Measurements from ENCODE around the gene DLX4.

DLX4 gene

GRCh38 chr17:49998836-49999511, 30.0 kb downstream of the DLX4 start:
- no peaks in the 10 kb centered on the region for H3K36me3 ChIP-seq (ENCODE audit: control insufficient read depth, low read depth, low read length)
- H3K27me3 ChIP-seq (ENCODE audit: control insufficient read depth, insufficient read depth, low read length) = peaks cover 77% of the 10 kb centered on the region
- H3K27ac ChIP-seq (ENCODE audit: low read length) = no peak overlapping the region
- no peaks in the 10 kb centered on the region for H3K9me3 ChIP-seq (ENCODE audit: control insufficient read depth, low read depth, low read length)
- no peaks in the 10 kb centered on the region for H3K4me1 ChIP-seq (ENCODE audit: control insufficient read depth, low read depth, low read length)
- H3K9ac ChIP-seq (ENCODE audit: low read length) = no peak overlapping the region
- no peak overlapping the region for H3K4me3 ChIP-seq (ENCODE audit: low read length)

GRCh38 chr17:50003911-50004310, 34.9 kb downstream of the DLX4 start:
- no peak overlapping the region for H3K27ac ChIP-seq (ENCODE audit: low read length)
- no peaks in the 10 kb centered on the region for H3K4me1 ChIP-seq (ENCODE audit: control insufficient read depth, low read depth, low read length)
- H3K9ac ChIP-seq (ENCODE audit: low read length) = no peak overlapping the region
- H3K4me3 ChIP-seq (ENCODE audit: low read length) = no peak overlapping the region
- H3K9me3 ChIP-seq (ENCODE audit: control insufficient read depth, low read depth, low read length) = no peaks in the 10 kb centered on the region
- H3K27me3 ChIP-seq (ENCODE audit: control insufficient read depth, insufficient read depth, low read length) = peaks cover 36% of the 10 kb centered on the region
- no peaks in the 10 kb centered on the region for H3K36me3 ChIP-seq (ENCODE audit: control insufficient read depth, low read depth, low read length)

GRCh38 chr17:50009282-50009681, 40.3 kb downstream of the DLX4 start:
- Histone ChIP-seq H3K27ac (ENCODE audit: low read length) (no peak overlapping the region), H3K9ac (ENCODE audit: low read length) (no peak overlapping the region), H3K4me1 (ENCODE audit: control insufficient read depth, low read depth, low read length) (no peaks in the 10 kb centered on the region), H3K36me3 (ENCODE audit: control insufficient read depth, low read depth, low read length) (no peaks in the 10 kb centered on the region), H3K9me3 (ENCODE audit: control insufficient read depth, low read depth, low read length) (no peaks in the 10 kb centered on the region), H3K27me3 (ENCODE audit: control insufficient read depth, insufficient read depth, low read length) (no peaks in the 10 kb centered on the region), H3K4me3 (ENCODE audit: low read length) (no peak overlapping the region)

GRCh38 chr17:50013079-50013478, 44.1 kb downstream of the DLX4 start:
- H3K4me1 ChIP-seq (ENCODE audit: control insufficient read depth, low read depth, low read length) = no peaks in the 10 kb centered on the region
- H3K4me3 ChIP-seq (ENCODE audit: low read length) = no peak overlapping the region
- peaks cover 4% of the 10 kb centered on the region for H3K9me3 ChIP-seq (ENCODE audit: control insufficient read depth, low read depth, low read length)
- H3K36me3 ChIP-seq (ENCODE audit: control insufficient read depth, low read depth, low read length) = no peaks in the 10 kb centered on the region
- H3K9ac ChIP-seq (ENCODE audit: low read length) = no peak overlapping the region
- H3K27ac ChIP-seq (ENCODE audit: low read length) = no peak overlapping the region
- no peaks in the 10 kb centered on the region for H3K27me3 ChIP-seq (ENCODE audit: control insufficient read depth, insufficient read depth, low read length)

- H3K4me1 ChIP-seq (ENCODE audit: control insufficient read depth, low read depth, low read length) = no peaks in the 10 kb centered on the region
- no peak overlapping the region for H3K27ac ChIP-seq (ENCODE audit: low read length)
- no peak overlapping the region for H3K4me3 ChIP-seq (ENCODE audit: low read length)
- no peaks in the 10 kb centered on the region for H3K27me3 ChIP-seq (ENCODE audit: control insufficient read depth, insufficient read depth, low read length)
- H3K9me3 ChIP-seq (ENCODE audit: control insufficient read depth, low read depth, low read length) = peaks cover 4% of the 10 kb centered on the region
- no peaks in the 10 kb centered on the region for H3K36me3 ChIP-seq (ENCODE audit: control insufficient read depth, low read depth, low read length)
- no peak overlapping the region for H3K9ac ChIP-seq (ENCODE audit: low read length)
These were observed 45.6 kb downstream of the DLX4 start for GRCh38 chr17:50014471-50015088.

GRCh38 chr17:50015146-50015545, 46.2 kb downstream of the DLX4 start:
- peaks cover 4% of the 10 kb centered on the region for H3K9me3 ChIP-seq (ENCODE audit: control insufficient read depth, low read depth, low read length)
- H3K4me3 ChIP-seq (ENCODE audit: low read length) = no peak overlapping the region
- H3K27me3 ChIP-seq (ENCODE audit: control insufficient read depth, insufficient read depth, low read length) = no peaks in the 10 kb centered on the region
- H3K9ac ChIP-seq (ENCODE audit: low read length) = no peak overlapping the region
- H3K36me3 ChIP-seq (ENCODE audit: control insufficient read depth, low read depth, low read length) = no peaks in the 10 kb centered on the region
- H3K4me1 ChIP-seq (ENCODE audit: control insufficient read depth, low read depth, low read length) = no peaks in the 10 kb centered on the region
- no peak overlapping the region for H3K27ac ChIP-seq (ENCODE audit: low read length)

GRCh38 chr17:50018909-50019308, 49.9 kb downstream of the DLX4 start:
- H3K36me3 ChIP-seq (ENCODE audit: control insufficient read depth, low read depth, low read length) = no peaks in the 10 kb centered on the region
- H3K4me1 ChIP-seq (ENCODE audit: control insufficient read depth, low read depth, low read length) = no peaks in the 10 kb centered on the region
- H3K9me3 ChIP-seq (ENCODE audit: control insufficient read depth, low read depth, low read length) = peaks cover 4% of the 10 kb centered on the region
- H3K27ac ChIP-seq (ENCODE audit: low read length) = no peak overlapping the region
- no peaks in the 10 kb centered on the region for H3K27me3 ChIP-seq (ENCODE audit: control insufficient read depth, insufficient read depth, low read length)
- H3K9ac ChIP-seq (ENCODE audit: low read length) = no peak overlapping the region
- H3K4me3 ChIP-seq (ENCODE audit: low read length) = no peak overlapping the region

- Histone ChIP-seq H3K4me1 (ENCODE audit: control insufficient read depth, low read depth, low read length) (no peaks in the 10 kb centered on the region), H3K4me3 (ENCODE audit: low read length) (no peak overlapping the region), H3K9me3 (ENCODE audit: control insufficient read depth, low read depth, low read length) (peaks cover 7% of the 10 kb centered on the region), H3K9ac (ENCODE audit: low read length) (no peak overlapping the region), H3K27me3 (ENCODE audit: control insufficient read depth, insufficient read depth, low read length) (no peaks in the 10 kb centered on the region), H3K36me3 (ENCODE audit: control insufficient read depth, low read depth, low read length) (no peaks in the 10 kb centered on the region), H3K27ac (ENCODE audit: low read length) (no peak overlapping the region)
These were observed 52.0 kb downstream of the DLX4 start for GRCh38 chr17:50020841-50021599.

- Histone ChIP-seq H3K27ac (ENCODE audit: low read length) (no peak overlapping the region), H3K4me3 (ENCODE audit: low read length) (no peak overlapping the region), H3K9ac (ENCODE audit: low read length) (no peak overlapping the region), H3K36me3 (ENCODE audit: control insufficient read depth, low read depth, low read length) (no peaks in the 10 kb centered on the region), H3K9me3 (ENCODE audit: control insufficient read depth, low read depth, low read length) (peaks cover 7% of the 10 kb centered on the region), H3K27me3 (ENCODE audit: control insufficient read depth, insufficient read depth, low read length) (no peaks in the 10 kb centered on the region), H3K4me1 (ENCODE audit: control insufficient read depth, low read depth, low read length) (no peaks in the 10 kb centered on the region)
These were observed 52.8 kb downstream of the DLX4 start for GRCh38 chr17:50021681-50022370.

GRCh38 chr17:50022463-50023130, 53.6 kb downstream of the DLX4 start:
- H3K4me1 ChIP-seq (ENCODE audit: control insufficient read depth, low read depth, low read length) = peaks cover 2% of the 10 kb centered on the region
- H3K27ac ChIP-seq (ENCODE audit: low read length) = no peak overlapping the region
- H3K27me3 ChIP-seq (ENCODE audit: control insufficient read depth, insufficient read depth, low read length) = peaks cover 3% of the 10 kb centered on the region
- no peak overlapping the region for H3K4me3 ChIP-seq (ENCODE audit: low read length)
- no peak overlapping the region for H3K9ac ChIP-seq (ENCODE audit: low read length)
- H3K36me3 ChIP-seq (ENCODE audit: control insufficient read depth, low read depth, low read length) = no peaks in the 10 kb centered on the region
- peaks cover 7% of the 10 kb centered on the region for H3K9me3 ChIP-seq (ENCODE audit: control insufficient read depth, low read depth, low read length)

- Histone ChIP-seq H3K27ac (ENCODE audit: low read length) (no peak overlapping the region), H3K9me3 (ENCODE audit: control insufficient read depth, low read depth, low read length) (peaks cover 7% of the 10 kb centered on the region), H3K4me1 (ENCODE audit: control insufficient read depth, low read depth, low read length) (peaks cover 10% of the 10 kb centered on the region), H3K4me3 (ENCODE audit: low read length) (no peak overlapping the region), H3K36me3 (ENCODE audit: control insufficient read depth, low read depth, low read length) (no peaks in the 10 kb centered on the region), H3K27me3 (ENCODE audit: control insufficient read depth, insufficient read depth, low read length) (peaks cover 4% of the 10 kb centered on the region), H3K9ac (ENCODE audit: low read length) (no peak overlapping the region)
These were observed 54.5 kb downstream of the DLX4 start for GRCh38 chr17:50023520-50023919.
